Panc1 (cell line): ENCODE results near the gene CDHR5. TPM values are rescaled to one million over a fixed set of nuclear protein-coding genes. Genes with fewer than 3 reads are reported as not detected.

Source experiments
- ATAC-seq: fragments of 200-7000 bp; cut with Tn5 transposase; 2 replicates; pipeline ENCODE4 v1.9.1; 2020; ENCODE audit warnings: mild to moderate bottlenecking, moderate library complexity
- BruUV-seq: library from RNA; stranded (reverse); fragments of 400-500 nt; replicated peaks from 2 replicates; lab custom pipeline; 2021; lab: Mats Ljungman, UMichigan
- CTCF ChIA-PET: fragments of 300-600 bp; sonication (Branson Sonifier 250); formaldehyde crosslinking; loops from one replicate; lab custom pipeline; 2022; ENCODE audit warnings: antibody characterized with exemption; lab: Charles Lee
- POLR2A ChIA-PET: fragments of 300-600 bp; sonication (Branson Sonifier 250); formaldehyde crosslinking; loops from one replicate; lab custom pipeline; 2022; ENCODE audit warnings: antibody characterized with exemption; lab: Charles Lee
- DNase-seq: peaks from one replicate; pipeline ENCODE4 v3.0.0-alpha.2; 2010; ENCODE audit warnings: low read depth, low spot score
- H3K27ac ChIP-seq: 2 replicates; pipeline ENCODE4 v1.5.1; 2011; ENCODE audit warnings: mild to moderate bottlenecking, low read length, inconsistent platforms
- H3K27me3 ChIP-seq: fragments of 200-500 bp; sonication (Bioruptor generic); 2 replicates; pipeline ENCODE4 v1.6.0; 2014; ENCODE audit warnings: low read length, inconsistent platforms; ENCODE audit not compliant: control insufficient read depth, insufficient read depth
- H3K36me3 ChIP-seq: fragments of 200-500 bp; sonication (Bioruptor generic); 2 replicates; pipeline ENCODE4 v1.5.1; 2014; ENCODE audit warnings: inconsistent platforms, mild to moderate bottlenecking, low read length, moderate library complexity; ENCODE audit not compliant: control insufficient read depth, insufficient read depth
- H3K4me1 ChIP-seq: 2 replicates; pipeline ENCODE4 v1.5.1; 2011; ENCODE audit warnings: inconsistent platforms, mild to moderate bottlenecking, low read length, moderate library complexity; ENCODE audit not compliant: control insufficient read depth, insufficient read depth
- H3K4me3 ChIP-seq, 2 experiments: 2 replicates each; pipeline ENCODE4 v1.5.1; 2011 to 2012; ENCODE audit warnings: low read depth in 2 of 2, low read length in 2 of 2, mild to moderate bottlenecking in 2 of 2, inconsistent platforms in 1 of 2, moderate library complexity in 1 of 2
- H3K9me3 ChIP-seq: fragments of 200-500 bp; sonication (Bioruptor generic); 2 replicates; pipeline ENCODE4 v1.5.1; 2014; ENCODE audit warnings: low read depth, mild to moderate bottlenecking, inconsistent platforms, low read length, moderate library complexity; ENCODE audit not compliant: control insufficient read depth, insufficient read depth
- CTCF ChIP-seq: fragments of 450-650 bp; IDR thresholded peaks from 2 replicates; pipeline ENCODE4 v1.5.1; 2017; ENCODE audit warnings: mild to moderate bottlenecking
- POLR2AphosphoS5 ChIP-seq: IDR thresholded peaks from 2 replicates; pipeline ENCODE4 v1.6.1; 2012; ENCODE audit warnings: mild to moderate bottlenecking, low read depth, low read length, moderate library complexity
- REST ChIP-seq, 2 experiments: IDR thresholded peaks; 2 replicates each; pipeline ENCODE4 v1.6.1; 2011 to 2012; ENCODE audit warnings: low read depth in 2 of 2, control low read depth in 1 of 2, low read length in 1 of 2, mild to moderate bottlenecking in 1 of 2, moderate library complexity in 1 of 2; ENCODE audit not compliant: insufficient read depth in 1 of 2
- SIN3A ChIP-seq: IDR thresholded peaks from 2 replicates; pipeline ENCODE4 v1.6.1; 2012; ENCODE audit warnings: low read depth, mild to moderate bottlenecking, low read length, moderate library complexity, borderline replicate concordance; ENCODE audit not compliant: insufficient read depth
- TCF7L2 ChIP-seq: IDR thresholded peaks from 2 replicates; pipeline ENCODE4 v1.6.1; 2011; ENCODE audit warnings: mild to moderate bottlenecking, low read depth, low read length, inconsistent platforms
- in situ Hi-C: cut with HindIII; loops from 2 replicates; pipeline ENCODE4 v1.10.0; 2016; ENCODE audit warnings: low sequenced_read_pairs, low pct_unique_long_range_greater_than_20kb
- intact Hi-C: fragments of 100-400 bp; cut with micrococcal nuclease; formaldehyde crosslinking; loops from one replicate; pipeline ENCODE4 v1.10.0; 2022; ENCODE audit not compliant: unreplicated experiment
- total RNA-seq: library from RNA; stranded (reverse); gene quantifications from one replicate; pipeline ENCODE4 v1.2.1, GENCODE V29; 2021; ENCODE audit not compliant: unreplicated experiment

CDHR5 gene
- total RNA-seq, 1 experiment from 2014 or later, result not detected

GRCh38 chr11:578276-579035 lies 46.3 kb downstream of the CDHR5 start:
- in situ Hi-C loops (no loop called here), intact Hi-C loops (no loop called here)
- Histone ChIP-seq H3K36me3 (peaks cover 8% of the 10 kb centered on the region; the same call in 1 of the 2 replicates), H3K27me3 (no peaks in the 10 kb centered on the region), H3K9me3 (no peaks in the 10 kb centered on the region), H3K27ac (peak overlapping the region; percentile 95), H3K4me3 (peak overlapping the region; percentile 82 to 96), H3K4me1 (peaks cover 35% of the 10 kb centered on the region)
- no peak for ATAC-seq
- no TSS peak for BruUV-seq
- no peak for DNase-seq
- TF ChIP-seq CTCF (no peak), SIN3A (no peak), POLR2AphosphoS5 (no peak), REST (IDR thresholded peaks at IDR 0.05; ENCODE audit: insufficient read depth in 1 of 2, low read depth in 2 of 2, low read length in 1 of 2) (no peak)
- CTCF ChIA-PET, result no interaction called here
- POLR2A ChIA-PET, result interaction anchor here (0.6 kb wide), 1 partner anchor 10 kb away, joined by 4 read pairs; no protein-coding TSS in a partner anchor

- Histone ChIP-seq H3K4me3 (peak overlapping the region; percentile 82 to 96), H3K27ac (peak overlapping the region; percentile 95), H3K4me1 (peaks cover 35% of the 10 kb centered on the region), H3K36me3 (peaks cover 8% of the 10 kb centered on the region; the same call in 1 of the 2 replicates), H3K27me3 (no peaks in the 10 kb centered on the region), H3K9me3 (no peaks in the 10 kb centered on the region)
- intact Hi-C loops, result no loop called here
- ATAC-seq, result no peak
- no peak for DNase-seq
- CTCF ChIA-PET, result no interaction called here
- no peak for TF ChIP-seq REST (IDR thresholded peaks at IDR 0.05; ENCODE audit: insufficient read depth in 1 of 2, low read depth in 2 of 2, low read length in 1 of 2)
- TF ChIP-seq CTCF, result no peak
- TF ChIP-seq TCF7L2, result no peak
- no peak for TF ChIP-seq SIN3A
- TF ChIP-seq POLR2AphosphoS5, result no peak; the same call in 1 of the 2 replicates
- in situ Hi-C loops, result no loop called here
- TSS peak; percentile 79 for BruUV-seq
- POLR2A ChIA-PET, result no interaction called here
Observed at GRCh38 chr11:577611-577894, 47.2 kb downstream of the CDHR5 start.
